K562 (cell line): ENCODE data around the gene PIK3CG. TPM values are rescaled to one million over a fixed set of nuclear protein-coding genes. Genes with fewer than 3 reads are reported as not detected.

ENCODE experiments used
- CEBPB ChIP-seq: fragments of 450-650 bp; IDR thresholded peaks from 2 replicates; pipeline ENCODE4 v1.6.1; 2016; ENCODE audit warnings: missing genetic modification characterization, missing compliant biosample characterization
- GTF2E2 ChIP-seq: fragments of 200-800 bp; sonication (Bioruptor generic); IDR thresholded peaks from 2 replicates; pipeline ENCODE4 v1.6.1; 2016; ENCODE audit warnings: missing genetic modification characterization, missing compliant biosample characterization
- HNRNPK ChIP-seq: fragments of 200-400 bp; formaldehyde crosslinking; IDR thresholded peaks from one replicate; pipeline ENCODE4 v1.6.1; 2018; ENCODE audit warnings: mild to moderate bottlenecking, low read depth, low read length; ENCODE audit not compliant: poor library complexity, severe bottlenecking
- MYBL2 ChIP-seq, 2 experiments: fragments of 450-650 bp in 1 of 2; sonication (generic) in 1 of 2; formaldehyde crosslinking in 1 of 2; IDR thresholded peaks; 2 replicates each; pipeline versions ENCODE4 v1.6.1 to v1.8.1; 2017 to 2022; ENCODE audit warnings: borderline replicate concordance in 1 of 2, inconsistent platforms in 1 of 2, low read depth in 1 of 2, mild to moderate bottlenecking in 1 of 2, missing genetic modification reagents in 1 of 2, moderate library complexity in 1 of 2
- NFE2 ChIP-seq: IDR thresholded peaks from 2 replicates; pipeline ENCODE4 v1.6.1; 2014; ENCODE audit warnings: antibody characterized with exemption, low read depth
- NR1H2 ChIP-seq: sonication (generic); formaldehyde crosslinking; IDR thresholded peaks from 2 replicates; pipeline ENCODE4 v1.4.0; 2020; ENCODE audit warnings: mild to moderate bottlenecking, missing genetic modification reagents
- NR4A1 ChIP-seq, 2 experiments: fragments of 250-450 bp in 1 of 2; fragments of 450-650 bp in 1 of 2; sonication (Bioruptor Pico) in 1 of 2; IDR thresholded peaks; 2 replicates each; pipeline versions ENCODE4 v1.4.0 to v1.6.1; 2016 to 2020; ENCODE audit warnings: mild to moderate bottlenecking in 2 of 2, missing compliant biosample characterization in 1 of 2, missing genetic modification characterization in 1 of 2, moderate library complexity in 1 of 2
- PRMT5 ChIP-seq: sonication (generic); formaldehyde crosslinking; IDR thresholded peaks from 2 replicates; pipeline ENCODE4 v1.5.0; 2020; ENCODE audit warnings: missing genetic modification reagents
- PTRF ChIP-seq: fragments of 450-650 bp; IDR thresholded peaks from 2 replicates; pipeline ENCODE4 v1.6.1; 2016; ENCODE audit warnings: mild to moderate bottlenecking, missing genetic modification characterization, missing compliant biosample characterization
- SMARCE1 ChIP-seq: fragments of 450-650 bp; IDR thresholded peaks from 2 replicates; pipeline ENCODE4 v1.7.1; 2016; ENCODE audit warnings: mild to moderate bottlenecking
- SRSF7 ChIP-seq: fragments of 200-400 bp; formaldehyde crosslinking; optimal IDR thresholded peaks from 2 replicates; pipeline ENCODE3; 2017; ENCODE audit warnings: mild to moderate bottlenecking, low read depth, low read length
- ZBTB17 ChIP-seq: fragments of 450-650 bp; formaldehyde crosslinking; IDR thresholded peaks from 2 replicates; pipeline ENCODE4 v1.4.0; 2020; ENCODE audit warnings: mild to moderate bottlenecking
- ZFP30 ChIP-seq: fragments of 250-450 bp; sonication (Bioruptor Pico); IDR thresholded peaks from 2 replicates; pipeline ENCODE4 v1.8.0; 2022; ENCODE audit warnings: moderate library complexity, mild to moderate bottlenecking, inconsistent platforms, borderline replicate concordance
- ZNF76 ChIP-seq: fragments of 250-450 bp; sonication (Bioruptor Pico); IDR thresholded peaks from 2 replicates; pipeline ENCODE4 v1.4.0; 2020; ENCODE audit warnings: mild to moderate bottlenecking, moderate library complexity, borderline replicate concordance
- polyA plus RNA-seq, 8 experiments: library from polyadenylated mRNA; depleted of rRNA in 4 of 8; stranded (reverse) in 5 of 8; unstranded in 3 of 8; fragments of >200 nt; fragmentation: Nextera tagmentation in 2 of 8; fragmentation: Illumina TruSeq in 1 of 8; extraction: Ambion mirVana in 2 of 8; extraction: Trizol in 1 of 8; gene quantifications; 2 replicates each; pipeline versions ENCODE4 v1.2.1 to v1.2.3, GENCODE V29; 2011 to 2014; ENCODE audit warnings: inconsistent platforms in 1 of 8, missing spikeins in 1 of 8
- total RNA-seq, 7 experiments: library from RNA; depleted of rRNA in 6 of 7; stranded (reverse); fragments of >200 nt in 6 of 7; fragmentation: Illumina TruSeq in 2 of 7; extraction: Trizol in 2 of 7; gene quantifications; 2 replicates each; pipeline versions ENCODE4 v1.2.1 to v1.2.3, GENCODE V29; 2011 to 2021; ENCODE audit warnings: low replicate concordance in 1 of 7
- TF ChIP-seq, protein P1 (sequence below): fragments of 450-650 bp; conservative IDR thresholded peaks from 2 replicates; pipeline ENCODE4 v1.6.1; 2016; ENCODE audit warnings: missing genetic modification characterization, low read depth, mild to moderate bottlenecking, control low read depth, missing compliant biosample characterization
- TF ChIP-seq, protein P2 (sequence below): IDR thresholded peaks from 2 replicates; pipeline ENCODE4 v1.6.1; 2011; ENCODE audit warnings: borderline replicate concordance, low read depth, mild to moderate bottlenecking, moderate library complexity, low read length; ENCODE audit not compliant: insufficient read depth, poor library complexity, severe bottlenecking
- TF ChIP-seq, protein P3 (sequence below): fragments of 450-650 bp; conservative IDR thresholded peaks from 2 replicates; pipeline ENCODE4 v1.6.1; 2016; ENCODE audit warnings: missing genetic modification characterization, low read depth, mild to moderate bottlenecking, missing compliant biosample characterization, moderate library complexity
- TF ChIP-seq, protein P4 (sequence below): fragments of 250-450 bp; sonication (Bioruptor Pico); IDR thresholded peaks from 2 replicates; pipeline ENCODE4 v1.5.1; 2021; ENCODE audit warnings: mild to moderate bottlenecking

PIK3CG gene
- total and polyA plus RNA-seq, 9 of the 15 experiments (the other 6 are each of a cell fraction or from before 2014, with no cell fraction given) = 5.3 to 42.5 (median 29.0) TPM

DNA sequence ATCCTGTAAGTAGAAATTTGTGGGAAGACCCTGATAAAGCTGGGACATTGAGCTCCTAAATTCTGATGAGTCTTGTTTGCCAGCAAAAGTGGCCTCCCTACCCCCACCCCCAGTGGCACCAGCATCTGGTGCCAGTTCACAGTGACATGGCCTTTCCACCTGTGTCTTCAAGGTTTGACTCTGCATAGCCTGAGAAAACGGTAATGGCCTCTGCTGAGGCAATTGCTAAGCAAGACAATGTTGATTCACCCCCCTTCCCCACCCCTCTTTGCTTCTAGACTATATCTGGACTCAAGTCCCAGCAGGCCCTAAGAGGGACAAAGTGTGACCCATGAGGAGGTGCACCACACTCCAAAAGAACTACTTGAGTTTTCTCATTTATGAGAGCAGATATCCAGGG, 48.0 kb upstream of the PIK3CG start (continued):
- TF ChIP-seq, protein P1, sequence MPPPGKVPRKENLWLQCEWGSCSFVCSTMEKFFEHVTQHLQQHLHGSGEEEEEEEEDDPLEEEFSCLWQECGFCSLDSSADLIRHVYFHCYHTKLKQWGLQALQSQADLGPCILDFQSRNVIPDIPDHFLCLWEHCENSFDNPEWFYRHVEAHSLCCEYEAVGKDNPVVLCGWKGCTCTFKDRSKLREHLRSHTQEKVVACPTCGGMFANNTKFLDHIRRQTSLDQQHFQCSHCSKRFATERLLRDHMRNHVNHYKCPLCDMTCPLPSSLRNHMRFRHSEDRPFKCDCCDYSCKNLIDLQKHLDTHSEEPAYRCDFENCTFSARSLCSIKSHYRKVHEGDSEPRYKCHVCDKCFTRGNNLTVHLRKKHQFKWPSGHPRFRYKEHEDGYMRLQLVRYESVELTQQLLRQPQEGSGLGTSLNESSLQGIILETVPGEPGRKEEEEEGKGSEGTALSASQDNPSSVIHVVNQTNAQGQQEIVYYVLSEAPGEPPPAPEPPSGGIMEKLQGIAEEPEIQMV (tag) = no peak
- TF ChIP-seq NR1H2 (CRISPR knock-in tag) = no peak
- TF ChIP-seq, protein P2, sequence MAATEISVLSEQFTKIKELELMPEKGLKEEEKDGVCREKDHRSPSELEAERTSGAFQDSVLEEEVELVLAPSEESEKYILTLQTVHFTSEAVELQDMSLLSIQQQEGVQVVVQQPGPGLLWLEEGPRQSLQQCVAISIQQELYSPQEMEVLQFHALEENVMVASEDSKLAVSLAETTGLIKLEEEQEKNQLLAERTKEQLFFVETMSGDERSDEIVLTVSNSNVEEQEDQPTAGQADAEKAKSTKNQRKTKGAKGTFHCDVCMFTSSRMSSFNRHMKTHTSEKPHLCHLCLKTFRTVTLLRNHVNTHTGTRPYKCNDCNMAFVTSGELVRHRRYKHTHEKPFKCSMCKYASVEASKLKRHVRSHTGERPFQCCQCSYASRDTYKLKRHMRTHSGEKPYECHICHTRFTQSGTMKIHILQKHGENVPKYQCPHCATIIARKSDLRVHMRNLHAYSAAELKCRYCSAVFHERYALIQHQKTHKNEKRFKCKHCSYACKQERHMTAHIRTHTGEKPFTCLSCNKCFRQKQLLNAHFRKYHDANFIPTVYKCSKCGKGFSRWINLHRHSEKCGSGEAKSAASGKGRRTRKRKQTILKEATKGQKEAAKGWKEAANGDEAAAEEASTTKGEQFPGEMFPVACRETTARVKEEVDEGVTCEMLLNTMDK = no peak
- 0 out of 2 replicates have a peak, but pooled peaks have one; percentile 13 for TF ChIP-seq ZBTB17 (CRISPR knock-in tag)
- no peak for TF ChIP-seq HNRNPK
- no peak for TF ChIP-seq SMARCE1
- no peak for TF ChIP-seq MYBL2 (IDR thresholded peaks at IDR 0.05; ENCODE audit: low read depth)
- no peak for TF ChIP-seq MYBL2 (CRISPR knock-in tag; IDR thresholded peaks at IDR 0.05; ENCODE audit: borderline replicate concordance)
- no peak for TF ChIP-seq PTRF
- no peak for TF ChIP-seq CEBPB (tag)
- no peak for TF ChIP-seq SRSF7
- TF ChIP-seq PRMT5 (CRISPR knock-in tag) = no peak
- TF ChIP-seq, protein P3, sequence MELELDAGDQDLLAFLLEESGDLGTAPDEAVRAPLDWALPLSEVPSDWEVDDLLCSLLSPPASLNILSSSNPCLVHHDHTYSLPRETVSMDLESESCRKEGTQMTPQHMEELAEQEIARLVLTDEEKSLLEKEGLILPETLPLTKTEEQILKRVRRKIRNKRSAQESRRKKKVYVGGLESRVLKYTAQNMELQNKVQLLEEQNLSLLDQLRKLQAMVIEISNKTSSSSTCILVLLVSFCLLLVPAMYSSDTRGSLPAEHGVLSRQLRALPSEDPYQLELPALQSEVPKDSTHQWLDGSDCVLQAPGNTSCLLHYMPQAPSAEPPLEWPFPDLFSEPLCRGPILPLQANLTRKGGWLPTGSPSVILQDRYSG = 0 out of 2 replicates have a peak, but pooled peaks have one; percentile 38
- TF ChIP-seq NR4A1 (CRISPR knock-in tag; IDR thresholded peaks at IDR 0.05) = no peak
- peak; percentile 68; the same call in 1 of the 2 replicates for TF ChIP-seq NR4A1 (tag; IDR thresholded peaks at IDR 0.05)
- TF ChIP-seq ZNF76 (CRISPR knock-in tag) = no peak
- no peak for TF ChIP-seq ZFP30 (CRISPR knock-in tag)
- TF ChIP-seq NFE2 = no peak
- no peak for TF ChIP-seq GTF2E2 (tag)
- TF ChIP-seq, protein P4, sequence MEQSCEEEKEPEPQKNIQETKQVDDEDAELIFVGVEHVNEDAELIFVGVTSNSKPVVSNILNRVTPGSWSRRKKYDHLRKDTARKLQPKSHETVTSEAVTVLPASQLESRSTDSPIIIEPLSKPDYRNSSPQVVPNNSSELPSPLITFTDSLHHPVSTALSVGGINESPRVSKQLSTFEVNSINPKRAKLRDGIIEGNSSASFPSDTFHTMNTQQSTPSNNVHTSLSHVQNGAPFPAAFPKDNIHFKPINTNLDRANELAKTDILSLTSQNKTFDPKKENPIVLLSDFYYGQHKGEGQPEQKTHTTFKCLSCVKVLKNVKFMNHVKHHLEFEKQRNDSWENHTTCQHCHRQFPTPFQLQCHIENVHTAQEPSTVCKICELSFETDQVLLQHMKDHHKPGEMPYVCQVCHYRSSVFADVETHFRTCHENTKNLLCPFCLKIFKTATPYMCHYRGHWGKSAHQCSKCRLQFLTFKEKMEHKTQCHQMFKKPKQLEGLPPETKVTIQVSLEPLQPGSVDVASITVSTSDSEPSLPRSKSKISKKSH = no peak
